IMR-90 (cell line): Measurements from ENCODE around the gene ACSS1. TPM values are rescaled to one million over a fixed set of nuclear protein-coding genes. Genes with fewer than 3 reads are reported as not detected.

ENCODE experiments used
- ATAC-seq: fragments of 200-7000 bp; cut with Tn5 transposase; 2 replicates; pipeline ENCODE4 v1.9.1; 2020; ENCODE audit warnings: low read depth, mild to moderate bottlenecking, moderate library complexity
- BruUV-seq: library from RNA; stranded (reverse); fragments of 400-500 nt; replicated peaks from 2 replicates; lab custom pipeline; 2021; lab: Mats Ljungman, UMichigan
- CTCF ChIA-PET: fragments of 300-600 bp; formaldehyde crosslinking; extraction: SDS; loops from one replicate; lab custom pipeline; 2021; ENCODE audit warnings: antibody characterized with exemption; lab: Yijun Ruan, JAX
- POLR2A ChIA-PET: fragments of 300-600 bp; sonication (Branson Sonifier 250); formaldehyde crosslinking; loops from one replicate; lab custom pipeline; 2022; ENCODE audit warnings: antibody characterized with exemption; ENCODE audit not compliant: unreplicated experiment; lab: Charles Lee
- DNase-seq: peaks from one replicate; pipeline ENCODE4 v3.0.0; 2013
- H2AFZ ChIP-seq: replicated peaks from 2 replicates; pipeline ENCODE3; 2013; ENCODE audit warnings: low read length, mild to moderate bottlenecking; ENCODE audit not compliant: poor library complexity
- H2AK5ac ChIP-seq: 2 replicates; pipeline ENCODE4 v1.6.1; 2013; ENCODE audit warnings: low read depth, low read length, inconsistent platforms
- H2AK9ac ChIP-seq: replicated peaks from 2 replicates; pipeline ENCODE3; 2013; ENCODE audit warnings: mild to moderate bottlenecking, low read depth, low read length, moderate library complexity; ENCODE audit not compliant: poor library complexity
- H2BK120ac ChIP-seq: 2 replicates; pipeline ENCODE4 v1.6.1; 2013; ENCODE audit warnings: low read depth, low read length, inconsistent platforms
- H2BK15ac ChIP-seq: 3 replicates; pipeline ENCODE4 v1.6.1; 2013; ENCODE audit warnings: low read depth, low read length, inconsistent platforms
- H2BK20ac ChIP-seq: 2 replicates; pipeline ENCODE4 v1.6.1; 2013; ENCODE audit warnings: low read depth, mild to moderate bottlenecking, inconsistent platforms, low read length, moderate library complexity
- H2BK5ac ChIP-seq: 2 replicates; pipeline ENCODE4 v1.6.1; 2013; ENCODE audit warnings: mild to moderate bottlenecking, low read depth, low read length, inconsistent platforms; ENCODE audit not compliant: poor library complexity, severe bottlenecking
- H3K14ac ChIP-seq: replicated peaks from 2 replicates; pipeline ENCODE4 v1.6.1; 2013; ENCODE audit warnings: low read depth, low read length, inconsistent platforms
- H3K18ac ChIP-seq: 2 replicates; pipeline ENCODE4 v1.6.1; 2013; ENCODE audit warnings: low read depth, low read length, control low read depth
- H3K23ac ChIP-seq: 2 replicates; pipeline ENCODE4 v1.6.1; 2013; ENCODE audit warnings: low read depth, low read length, inconsistent platforms
- H3K27ac ChIP-seq: 2 replicates; pipeline ENCODE4 v1.5.1; 2013; ENCODE audit warnings: mild to moderate bottlenecking, control low read depth, low read length; ENCODE audit not compliant: insufficient read depth
- H3K27me3 ChIP-seq: 2 replicates; pipeline ENCODE4 v1.6.1; 2013; ENCODE audit warnings: low read length; ENCODE audit not compliant: control insufficient read depth, insufficient read depth
- H3K36me3 ChIP-seq: 2 replicates; pipeline ENCODE4 v1.6.1; 2013; ENCODE audit warnings: low read length, mixed read lengths; ENCODE audit not compliant: control insufficient read depth, insufficient read depth
- H3K4ac ChIP-seq: 2 replicates; pipeline ENCODE4 v1.6.1; 2013; ENCODE audit warnings: low read depth, low read length, inconsistent platforms
- H3K4me1 ChIP-seq: 2 replicates; pipeline ENCODE4 v1.6.1; 2013; ENCODE audit warnings: low read length, mixed read lengths; ENCODE audit not compliant: control insufficient read depth, insufficient read depth
- H3K4me2 ChIP-seq: 2 replicates; pipeline ENCODE4 v1.6.1; 2013; ENCODE audit warnings: low read depth, mild to moderate bottlenecking, control low read depth, low read length, moderate library complexity
- H3K4me3 ChIP-seq: 2 replicates; pipeline ENCODE4 v1.5.1; 2013; ENCODE audit warnings: low read depth, mild to moderate bottlenecking, control low read depth, low read length, moderate library complexity; ENCODE audit not compliant: insufficient read depth
- H3K56ac ChIP-seq: 2 replicates; pipeline ENCODE4 v1.6.1; 2013; ENCODE audit warnings: low read length, inconsistent platforms; ENCODE audit not compliant: insufficient read depth; ENCODE audit errors: extremely low read depth
- H3K79me1 ChIP-seq, 2 experiments: 2 replicates each; pipeline ENCODE4 v1.6.1; 2013; ENCODE audit warnings: low read length in 2 of 2, inconsistent platforms in 1 of 2, low read depth in 1 of 2
- H3K9ac ChIP-seq: 2 replicates; pipeline ENCODE4 v1.6.1; 2013; ENCODE audit warnings: low read depth, low read length, control low read depth
- H3K9me1 ChIP-seq: 2 replicates; pipeline ENCODE4 v1.6.1; 2013; ENCODE audit warnings: low read length, inconsistent platforms; ENCODE audit not compliant: insufficient read depth
- H3K9me3 ChIP-seq: 2 replicates; pipeline ENCODE4 v1.6.1; 2013; ENCODE audit warnings: low read length; ENCODE audit not compliant: control insufficient read depth, insufficient read depth
- H4K20me1 ChIP-seq: 2 replicates; pipeline ENCODE4 v1.6.1; 2013; ENCODE audit warnings: low read length, inconsistent platforms; ENCODE audit not compliant: insufficient read depth
- H4K5ac ChIP-seq: 2 replicates; pipeline ENCODE4 v1.6.1; 2013; ENCODE audit warnings: mild to moderate bottlenecking, low read depth, low read length, control low read depth
- H4K8ac ChIP-seq, 2 experiments: 2 replicates each; pipeline ENCODE4 v1.6.1; 2013; ENCODE audit warnings: low read depth in 2 of 2, low read length in 2 of 2, control low read depth in 1 of 2, inconsistent platforms in 1 of 2
- H4K91ac ChIP-seq: 2 replicates; pipeline ENCODE4 v1.6.1; 2013; ENCODE audit warnings: low read depth, low read length, inconsistent platforms; ENCODE audit not compliant: insufficient read depth
- BHLHE40 ChIP-seq: fragments of 150-350 bp; IDR thresholded peaks from 2 replicates; pipeline ENCODE4 v1.6.1; 2016; ENCODE audit warnings: mild to moderate bottlenecking, low read depth, low read length
- CHD1 ChIP-seq: IDR thresholded peaks from 2 replicates; pipeline ENCODE4 v1.6.1; 2012; ENCODE audit warnings: low read depth, low read length, improper control_type of control experiment
- MAZ ChIP-seq: IDR thresholded peaks from 2 replicates; pipeline ENCODE4 v1.6.1; 2012; ENCODE audit warnings: low read depth, mild to moderate bottlenecking, low read length, improper control_type of control experiment, moderate library complexity, borderline replicate concordance
- POLR2A ChIP-seq: IDR thresholded peaks from 2 replicates; pipeline ENCODE4 v1.6.1; 2012; ENCODE audit warnings: mild to moderate bottlenecking, low read depth, low read length
- RFX5 ChIP-seq: IDR thresholded peaks from 2 replicates; pipeline ENCODE4 v1.8.0; 2012; ENCODE audit warnings: low read depth, mild to moderate bottlenecking, low read length, moderate library complexity
- WGBS, 2 experiments: methylation state at CpG; one replicate each; pipeline versions ENCODE4 v1.1.5 to v1.1.7; 2013; ENCODE audit warnings: missing lambda C conversion rate in 2 of 2; ENCODE audit not compliant: insufficient read length in 1 of 2; ENCODE audit errors: extremely low coverage in 2 of 2; 5-methylcytosine and 5-hydroxymethylcytosine counted together
- dilution Hi-C: fragments of 300-500 bp; cut with HindIII; formaldehyde crosslinking; loops from one replicate; pipeline ENCODE4 v1.14.3; 2018; ENCODE audit warnings: low sequenced_read_pairs; ENCODE audit not compliant: unreplicated experiment
- in situ Hi-C: fragments of 300-500 bp; cut with MboI; formaldehyde crosslinking; loops from 3 replicates; pipeline ENCODE4 v1.14.3; 2019; ENCODE audit warnings: low sequenced_read_pairs, inconsistent platforms, mixed read lengths
- intact Hi-C: fragments of 100-400 bp; cut with micrococcal nuclease; formaldehyde crosslinking; loops from 2 replicates; pipeline ENCODE4 v1.10.0; 2022
- polyA plus RNA-seq, 3 experiments: library from polyadenylated mRNA; depleted of rRNA; stranded (reverse); fragments of >200 nt; gene quantifications; 2 replicates each; pipeline ENCODE4 v1.2.3, GENCODE V29; 2012; ENCODE audit warnings: low replicate concordance in 1 of 3
- total RNA-seq: library from RNA; depleted of rRNA; stranded (reverse); fragments of >200 nt; gene quantifications from 2 replicates; pipeline ENCODE4 v1.2.3, GENCODE V29; 2012
- TF ChIP-seq, protein P1 (sequence below): fragments of 150-350 bp; IDR thresholded peaks from 2 replicates; pipeline ENCODE4 v1.6.1; 2017; ENCODE audit warnings: mild to moderate bottlenecking, antibody characterized with exemption, low read length, low read depth

The ACSS1 gene
- total and polyA plus RNA-seq, 2 of the 4 experiments (the other 2 are of a cell fraction) = 0.72 to 1.2 TPM

DNA sequence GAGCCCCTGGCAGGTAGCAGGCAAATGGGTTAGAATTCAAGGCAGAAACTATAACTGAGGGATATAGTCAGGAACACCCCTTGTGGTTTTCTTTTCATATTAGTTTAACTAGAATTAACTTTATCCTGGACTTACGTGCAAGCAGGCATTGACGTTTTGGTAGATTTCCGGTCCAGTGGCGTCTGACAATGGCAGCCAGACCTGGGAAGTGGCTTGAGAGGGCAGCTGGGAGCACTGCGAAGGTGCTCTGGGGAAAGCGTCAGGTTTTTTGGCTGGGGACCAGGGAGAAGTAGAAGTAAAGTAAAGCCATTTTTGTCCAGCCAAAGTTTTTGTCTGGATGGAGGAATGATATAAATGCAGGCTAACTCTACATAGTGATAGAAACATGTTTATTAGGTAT, 8.4 kb upstream of the ACSS1 start:
- Histone ChIP-seq H3K9ac (no peak overlapping the region), H4K20me1 (no peaks in the 10 kb centered on the region), H3K36me3 (no peaks in the 10 kb centered on the region), H2AK9ac (no peak overlapping the region), H3K14ac (no peak overlapping the region), H3K4me1 (no peaks in the 10 kb centered on the region), H2BK120ac (no peak overlapping the region), H2BK5ac (no peak overlapping the region), H2AFZ (no peak overlapping the region), H3K4me2 (no peak overlapping the region), H3K79me1 (no peaks in the 10 kb centered on the region), H3K27ac (no peak overlapping the region), H4K5ac (no peak overlapping the region), H3K18ac (no peak overlapping the region), H3K23ac (no peak overlapping the region), H3K56ac (no peak overlapping the region), H4K91ac (no peak overlapping the region), H3K9me1 (peaks cover 9% of the 10 kb centered on the region), H2AK5ac (no peak overlapping the region), H3K27me3 (peaks cover 59% of the 10 kb centered on the region), H2BK15ac (no peak overlapping the region), H3K9me3 (no peaks in the 10 kb centered on the region), H3K4ac (no peak overlapping the region), H3K4me3 (no peak overlapping the region), H4K8ac (no peak overlapping the region), H2BK20ac (no peak overlapping the region)
- in situ Hi-C loops (loop anchor here (10.0 kb wide), 1 partner anchor 188 kb away; no protein-coding TSS in a partner anchor), dilution Hi-C loops (no loop called here), intact Hi-C loops (loop anchor here (5.0 kb wide), 1 partner anchor 181 kb away; the partner anchor contains the start of gene PYGB)
- no TSS peak for BruUV-seq
- no peak for DNase-seq
- WGBS, 2 experiments = 29% methylated on average over 3 of the region's 6 CpGs; no CpG with 5 or more reads in 1 of the 2 experiments
- no peak for ATAC-seq
- CTCF ChIA-PET = interaction anchor here (2.8 kb wide), 1 partner anchor 72 kb away, joined by 28 read pairs; no protein-coding TSS in a partner anchor
- TF ChIP-seq RFX5 = no peak
- TF ChIP-seq, protein P1, sequence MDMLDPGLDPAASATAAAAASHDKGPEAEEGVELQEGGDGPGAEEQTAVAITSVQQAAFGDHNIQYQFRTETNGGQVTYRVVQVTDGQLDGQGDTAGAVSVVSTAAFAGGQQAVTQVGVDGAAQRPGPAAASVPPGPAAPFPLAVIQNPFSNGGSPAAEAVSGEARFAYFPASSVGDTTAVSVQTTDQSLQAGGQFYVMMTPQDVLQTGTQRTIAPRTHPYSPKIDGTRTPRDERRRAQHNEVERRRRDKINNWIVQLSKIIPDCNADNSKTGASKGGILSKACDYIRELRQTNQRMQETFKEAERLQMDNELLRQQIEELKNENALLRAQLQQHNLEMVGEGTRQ = no peak
- TF ChIP-seq POLR2A = no peak
- no peak for TF ChIP-seq BHLHE40
- TF ChIP-seq CHD1 = no peak
- TF ChIP-seq MAZ = no peak
- POLR2A ChIA-PET = no interaction called here
